KG1 (cell line): ENCODE results near the gene ZBTB34.

Experiments
- DNase-seq: peaks from one replicate; lab custom pipeline; 2025; lab: John Stamatoyannopoulos, UW

The ZBTB34 gene

DNA sequence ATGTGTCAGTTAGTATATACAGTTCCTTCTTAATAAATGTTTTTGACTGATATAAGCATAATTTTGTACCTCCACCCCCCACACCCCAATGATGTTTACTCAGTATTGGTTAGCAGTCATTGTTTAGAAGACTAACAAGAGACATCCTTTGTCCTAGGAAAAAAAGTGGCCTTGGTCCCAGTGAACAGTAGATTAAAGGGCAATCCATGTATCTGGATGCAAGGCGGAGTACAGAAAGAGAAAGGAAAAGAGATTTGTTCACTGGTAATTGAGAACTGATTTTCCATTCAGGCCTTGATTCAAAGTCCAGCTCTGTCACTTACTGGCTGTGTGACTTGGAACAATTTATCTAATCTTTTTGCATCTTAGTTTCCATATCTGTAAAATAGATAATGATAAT is 58.8 kb downstream of the ZBTB34 start:
- no peak for DNase-seq

DNA sequence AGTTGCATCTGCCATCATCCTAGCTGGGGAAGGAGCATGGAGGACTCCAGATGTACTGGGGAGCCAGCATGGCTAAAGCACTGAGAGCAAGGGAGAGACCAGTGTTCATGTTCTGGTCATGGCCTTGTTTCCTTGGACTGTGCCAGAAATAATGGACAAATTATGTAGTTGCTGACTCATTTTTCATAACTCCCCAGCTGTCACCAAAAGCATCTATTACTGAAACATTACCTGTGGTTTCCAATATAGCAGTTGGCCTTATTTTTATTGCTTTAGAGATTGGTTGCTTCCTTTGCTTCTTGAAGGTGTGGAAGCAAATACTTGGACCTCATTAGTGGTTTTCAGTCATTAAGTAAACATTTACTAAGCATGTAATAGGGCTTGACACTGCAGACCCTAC is 65.4 kb downstream of the ZBTB34 start:
- no peak for DNase-seq

DNA sequence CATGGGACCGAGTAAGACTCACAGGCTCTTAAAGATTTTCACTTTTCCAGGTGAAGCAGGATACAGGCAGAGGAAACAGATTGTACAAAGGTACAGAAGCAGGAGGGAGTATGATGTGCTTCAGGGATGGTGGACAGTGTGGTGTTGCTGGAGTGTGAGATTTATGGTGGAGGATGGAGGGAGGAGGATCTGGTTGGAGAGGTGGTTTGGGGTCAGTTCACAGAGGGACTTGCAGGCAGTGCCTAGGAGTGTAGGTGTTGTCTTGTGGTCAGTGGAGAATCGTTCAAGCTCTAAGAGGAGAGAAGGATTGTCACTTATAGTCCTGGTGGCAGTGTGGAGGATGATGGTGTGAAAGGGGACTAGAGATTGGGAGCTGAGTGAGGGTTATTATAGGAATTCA is 65.9 kb downstream of the ZBTB34 start:
- no peak for DNase-seq

DNA sequence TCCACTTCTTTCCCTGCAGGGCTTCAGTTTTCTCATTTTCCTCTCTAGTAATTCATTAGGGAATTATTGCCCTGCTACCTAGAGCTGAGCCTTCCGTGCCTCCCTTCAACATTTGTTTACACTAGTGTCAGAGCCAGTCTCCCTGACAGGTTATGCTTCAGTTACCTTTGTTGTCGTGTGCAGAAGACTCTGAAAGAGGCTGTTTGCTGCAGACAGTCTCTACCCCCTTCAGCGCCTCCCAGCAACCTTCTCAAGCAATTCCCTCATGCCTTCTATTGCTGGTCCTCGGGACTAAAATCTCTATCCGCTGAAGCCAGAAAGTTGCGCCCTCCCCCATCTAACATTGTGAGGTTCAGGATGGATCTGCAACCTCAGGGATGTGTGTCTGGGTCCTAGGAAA is 67.0 kb downstream of the ZBTB34 start:
- DNase-seq: no peak

DNA sequence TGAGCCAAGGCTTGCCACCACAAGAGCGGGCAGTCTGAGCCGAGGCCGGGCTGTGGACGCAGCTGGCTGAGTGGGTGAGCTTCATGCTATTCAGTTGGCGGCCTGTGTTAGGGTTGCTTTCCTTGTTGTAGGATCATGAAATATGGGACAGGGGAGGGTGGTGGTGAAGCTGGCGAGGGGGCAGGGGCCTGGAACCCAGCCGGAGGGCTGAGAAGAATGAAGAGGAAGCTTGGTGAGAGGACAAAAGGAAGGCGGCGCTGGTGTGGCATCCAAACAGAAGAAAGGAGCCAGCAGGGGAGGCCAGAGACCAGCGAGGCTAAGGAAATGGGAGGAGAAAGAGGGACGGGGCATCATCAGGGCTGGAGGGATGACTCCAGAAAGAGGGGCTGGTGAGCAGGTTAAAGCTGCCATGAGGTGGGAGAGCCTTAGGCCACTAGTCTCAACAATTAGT is 72.5 kb downstream of the ZBTB34 start:
- no peak for DNase-seq

DNA sequence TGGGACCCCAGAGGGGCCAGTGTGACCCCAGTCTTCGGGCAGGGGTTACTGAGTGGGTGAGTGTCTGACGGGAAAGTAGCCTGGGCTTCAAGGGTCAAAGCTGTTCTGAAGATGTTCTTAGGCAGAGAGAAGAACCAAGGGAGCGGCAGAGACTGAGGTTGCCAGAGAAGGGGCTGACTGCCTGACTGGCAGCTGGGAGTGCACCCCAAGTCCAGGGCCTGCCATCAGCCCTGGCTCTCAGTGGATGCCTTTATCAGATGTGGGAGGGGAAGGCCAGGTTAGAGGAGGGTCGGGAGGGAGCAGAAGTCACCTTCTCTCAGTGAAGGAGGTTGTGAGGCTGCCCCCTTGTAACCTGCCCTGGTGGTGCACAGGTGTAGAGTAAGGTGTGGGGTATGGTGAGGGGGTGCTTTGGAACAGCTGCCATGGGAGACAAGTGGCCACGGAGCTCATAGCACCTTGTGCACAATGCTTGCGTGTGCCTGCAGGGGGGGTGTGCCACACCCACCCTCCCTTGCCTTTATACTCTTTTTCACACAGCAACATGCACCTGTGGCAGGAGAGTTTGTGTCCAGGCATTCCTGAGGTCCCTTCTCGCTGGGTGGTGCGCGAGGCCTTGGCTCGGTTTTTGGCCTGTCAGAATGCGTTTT is 73.0 kb downstream of the ZBTB34 start:
- DNase-seq: no peak

DNA sequence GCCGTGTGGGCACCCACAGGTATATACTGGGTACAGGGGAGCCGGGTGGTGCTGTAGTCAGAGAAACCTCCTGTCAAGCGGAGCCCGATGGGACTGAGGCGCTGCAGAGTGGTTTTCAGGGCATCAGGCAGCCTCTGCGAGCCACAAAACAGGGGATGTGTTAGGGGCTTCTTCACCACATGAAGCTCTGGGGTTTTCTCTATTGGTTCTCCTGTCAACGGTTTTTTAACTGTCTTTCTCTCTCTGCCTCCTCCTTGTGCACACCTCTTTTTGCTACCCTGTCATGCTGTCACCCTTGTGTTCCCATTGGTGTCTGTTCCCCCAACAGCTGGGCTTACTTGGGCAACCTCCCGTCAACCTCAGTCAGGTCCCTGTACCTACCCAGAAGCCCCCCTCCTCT is 74.0 kb downstream of the ZBTB34 start:
- no peak for DNase-seq
